Urothelium cell line (cell line): ENCODE data around the gene VIPR2.

Experiments used
- DNase-seq: peaks from one replicate; pipeline ENCODE4 v3.0.0; 2011; ENCODE audit warnings: low spot score, mixed read lengths
- FAIRE-seq: peaks from 2 replicates; lab custom pipeline; 2011; peaks lifted over from hg19 to GRCh38; lab: Jason Lieb, UNC

Gene VIPR2

GRCh38 chr7:159122276-159122675 lies 22.4 kb downstream of the VIPR2 start:
- FAIRE-seq, result no peak
- DNase-seq, result no peak

DNA sequence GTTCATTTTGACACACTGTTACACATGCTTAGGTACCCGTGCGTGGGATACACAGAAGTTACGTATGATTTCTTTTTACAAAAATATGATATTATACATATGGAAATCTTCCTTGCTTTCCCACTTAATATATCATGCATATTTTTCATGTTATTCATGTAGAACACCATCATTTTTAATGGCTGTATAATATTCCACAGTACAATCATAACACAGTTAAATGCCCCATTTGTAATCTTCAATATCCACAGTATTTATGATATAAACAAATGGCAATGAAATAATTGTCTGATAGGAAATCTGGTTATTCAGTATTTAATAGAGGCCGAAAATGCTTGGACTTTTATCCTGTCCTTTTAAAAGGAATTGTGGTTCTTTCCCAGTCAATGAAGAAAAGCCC lies 23.2 kb downstream of the VIPR2 start:
- DNase-seq (no peak), FAIRE-seq (no peak)

GRCh38 chr7:159121068-159121467 lies 23.6 kb downstream of the VIPR2 start:
- DNase-seq (no peak), FAIRE-seq (no peak)

DNA sequence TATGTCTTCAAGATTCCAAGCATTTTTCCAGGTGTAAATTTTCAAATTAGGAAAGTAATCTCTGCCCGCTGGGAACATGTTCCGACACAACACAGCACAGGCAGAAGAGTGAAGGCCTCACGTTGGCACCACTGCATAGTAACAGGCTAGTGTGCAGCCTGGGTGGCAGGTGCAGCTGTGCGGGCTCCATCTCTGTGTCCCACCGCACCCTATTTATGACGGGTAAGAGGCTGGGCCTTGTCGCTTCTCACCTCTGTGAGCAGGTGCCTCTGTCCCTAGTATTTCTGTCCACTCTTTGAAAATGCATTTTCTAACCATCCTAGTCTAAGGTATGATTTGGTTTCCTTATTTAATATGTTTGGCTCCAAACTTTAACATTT lies 24.1 kb downstream of the VIPR2 start:
- no peak for FAIRE-seq

GRCh38 chr7:159119851-159120539 lies 24.7 kb downstream of the VIPR2 start:
- DNase-seq (no peak), FAIRE-seq (no peak)

More for the DNA sequence above, 24.1 kb downstream of the VIPR2 start:
- no peak for DNase-seq

GRCh38 chr7:159119026-159119741 lies 25.5 kb downstream of the VIPR2 start:
- FAIRE-seq, result no peak
- DNase-seq, result no peak

GRCh38 chr7:159118623-159119022 lies 26.0 kb downstream of the VIPR2 start:
- DNase-seq (no peak), FAIRE-seq (no peak)

DNA sequence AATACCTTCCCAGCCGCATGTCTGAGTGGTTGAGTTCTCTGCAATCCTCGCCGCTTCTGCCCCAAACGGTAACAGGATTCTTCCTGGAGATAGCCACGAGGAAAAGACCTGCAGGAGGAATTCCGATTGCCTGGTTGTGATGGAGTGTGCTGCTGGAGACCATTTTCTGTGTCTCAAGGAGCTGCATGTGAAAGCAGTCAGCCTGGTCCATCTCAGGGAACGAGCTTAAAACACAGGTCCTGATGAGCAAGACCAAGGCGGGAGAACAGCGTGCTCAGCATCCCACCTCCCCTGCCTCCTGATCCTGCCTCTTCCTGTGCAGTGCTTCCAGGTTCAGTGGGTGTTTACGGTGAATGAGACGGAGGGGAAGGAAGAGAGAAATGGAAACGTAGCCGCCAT lies 26.5 kb downstream of the VIPR2 start:
- FAIRE-seq (no peak), DNase-seq (no peak)

- DNase-seq (no peak), FAIRE-seq (no peak)
Observed at GRCh38 chr7:159117366-159118196, 27.1 kb downstream of the VIPR2 start.

- FAIRE-seq (no peak), DNase-seq (no peak)
Observed at GRCh38 chr7:159116581-159117339, 27.9 kb downstream of the VIPR2 start.

DNA sequence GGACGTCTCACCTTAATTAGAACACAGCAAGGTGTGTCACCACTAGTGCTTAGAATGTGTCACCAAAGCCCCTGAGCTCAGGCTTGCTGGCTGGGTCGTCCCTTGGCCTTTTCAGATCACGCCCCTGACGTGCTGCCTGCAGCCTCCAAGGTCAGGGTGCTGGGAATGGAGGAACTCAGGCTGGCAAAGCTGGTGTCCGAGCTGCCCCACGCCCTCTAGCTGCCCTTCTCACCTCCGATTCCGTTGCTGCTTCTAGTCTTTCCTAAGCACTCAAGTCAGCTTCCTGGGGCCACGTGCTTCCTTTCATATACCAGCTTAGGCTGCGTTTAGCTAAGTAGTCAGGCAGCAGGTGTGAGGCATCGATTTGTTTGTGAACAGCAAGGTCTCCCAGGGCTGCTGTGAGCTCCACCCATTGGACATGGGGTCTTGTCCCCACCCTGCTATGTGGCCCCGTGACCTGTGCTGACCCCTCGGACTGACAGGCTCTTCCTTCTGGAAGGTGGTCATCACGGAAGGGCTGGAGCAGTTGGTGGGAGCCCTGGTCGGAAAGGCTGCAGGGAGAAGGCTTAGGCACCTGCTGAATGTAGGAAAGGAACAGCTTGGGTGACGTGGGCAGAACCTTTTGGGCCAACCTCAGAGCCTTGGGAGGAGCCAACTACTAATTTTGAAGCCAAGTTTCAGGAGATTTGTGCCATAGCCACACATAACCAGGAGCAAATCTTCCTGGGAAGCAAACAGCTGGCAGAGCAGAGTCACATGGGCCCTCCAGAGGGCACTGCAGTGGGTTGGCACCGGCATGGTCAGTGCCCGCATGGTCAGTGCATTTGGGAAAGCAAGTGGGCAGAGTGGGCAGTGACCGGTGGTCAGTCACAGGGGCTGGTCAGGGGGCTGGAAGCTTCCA lies 28.8 kb downstream of the VIPR2 start:
- no peak for DNase-seq
- FAIRE-seq, result no peak

DNA sequence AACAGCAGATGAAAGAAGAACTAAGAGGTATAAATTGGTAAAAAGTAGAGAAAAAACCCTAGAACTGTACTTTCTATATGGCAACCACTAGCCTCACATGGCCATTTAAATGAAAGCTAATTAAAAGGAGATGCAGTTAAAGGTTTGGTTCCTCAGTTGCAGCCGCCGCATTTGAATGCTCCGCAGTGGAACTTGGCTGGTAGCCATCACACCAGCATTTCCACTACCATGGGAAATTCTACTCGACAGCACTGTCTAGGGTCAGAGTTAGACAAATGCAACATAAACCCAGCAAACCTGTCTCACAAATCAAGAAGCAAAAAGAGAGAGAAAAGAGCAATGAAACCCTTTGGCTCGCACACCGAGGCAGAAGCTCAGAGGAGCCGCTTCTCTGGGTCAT lies 29.7 kb downstream of the VIPR2 start:
- DNase-seq, result no peak

DNA sequence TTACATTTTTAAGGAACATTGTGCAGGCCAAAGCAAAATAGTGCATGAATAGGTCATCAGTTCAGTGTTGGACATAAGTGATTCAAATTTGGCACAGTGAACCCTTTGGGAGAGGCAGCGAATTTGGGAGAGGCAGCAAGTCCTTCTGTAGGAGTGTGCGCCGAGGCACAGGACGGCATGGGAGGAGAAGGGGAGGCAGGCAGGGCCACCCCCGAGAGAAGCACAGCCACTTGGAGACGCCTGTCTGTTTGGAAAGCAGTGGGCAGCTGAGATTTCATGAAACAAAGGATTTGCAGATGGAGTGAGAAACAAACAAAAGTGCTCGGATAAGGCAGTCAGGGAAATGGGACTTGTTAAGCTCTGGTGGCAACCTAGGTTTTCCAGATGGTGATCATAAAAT lies 30.6 kb downstream of the VIPR2 start:
- DNase-seq, result no peak
- FAIRE-seq, result no peak

More for the DNA sequence above, 29.7 kb downstream of the VIPR2 start:
- no peak for FAIRE-seq

DNA sequence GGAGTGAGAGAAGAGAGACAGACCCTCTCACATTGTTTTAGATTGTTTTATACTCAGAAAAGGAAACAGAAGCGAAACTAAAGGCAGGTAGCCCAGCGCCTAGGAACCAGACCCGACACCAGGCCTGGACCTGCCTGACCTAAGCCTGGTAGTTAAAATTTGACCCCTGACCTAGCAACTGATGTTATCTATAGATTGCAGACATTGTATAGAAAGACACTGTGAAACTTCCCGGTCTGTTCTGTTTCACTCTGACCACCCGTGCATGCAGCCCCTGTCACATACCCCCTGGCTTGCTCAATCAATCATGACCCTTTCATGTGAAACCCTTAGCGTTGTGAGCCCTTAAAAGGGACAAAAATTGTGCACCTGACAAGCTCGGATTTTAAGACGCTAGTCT lies 31.6 kb downstream of the VIPR2 start:
- FAIRE-seq, result no peak
- no peak for DNase-seq

DNA sequence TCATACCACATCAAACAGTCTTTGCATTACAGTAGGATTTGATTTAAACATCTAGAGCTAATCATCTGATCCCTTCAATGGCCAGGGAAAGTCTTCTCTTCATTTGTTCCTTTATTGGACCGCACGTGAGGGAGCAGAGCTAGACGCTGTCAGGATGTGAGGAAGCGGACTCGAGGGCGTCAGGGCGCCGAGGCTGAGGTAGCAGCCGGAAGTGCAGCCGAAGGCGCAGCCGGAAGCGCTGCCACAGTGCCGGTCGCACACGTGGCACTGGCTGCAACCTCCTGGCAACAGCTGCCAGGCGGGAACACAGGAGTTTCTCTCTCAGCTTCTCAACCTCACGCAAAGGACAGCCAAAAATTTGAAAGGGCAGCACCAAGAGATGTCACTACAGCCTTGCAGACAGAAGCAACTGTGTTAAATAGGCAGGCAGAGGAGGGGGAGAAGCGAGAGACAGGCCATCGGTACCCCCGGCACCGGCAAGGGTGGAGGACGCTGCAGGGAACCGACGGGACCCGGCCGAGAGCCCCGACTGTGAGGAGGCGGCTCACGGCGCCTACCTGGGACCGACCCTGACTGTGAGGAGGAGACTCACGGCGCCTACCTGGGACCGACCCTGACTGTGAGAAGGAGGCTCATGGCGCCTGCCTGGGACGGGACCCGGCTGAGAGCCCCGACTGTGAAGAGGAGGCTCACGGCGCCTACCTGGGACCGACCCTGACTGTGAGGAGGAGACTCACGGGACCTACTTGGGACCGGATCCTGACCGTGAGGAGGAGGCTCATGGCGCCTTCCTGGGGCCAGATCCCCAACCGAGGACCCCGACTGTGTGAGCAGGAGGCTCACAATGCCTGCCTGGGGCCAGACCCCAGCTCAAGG lies 32.3 kb downstream of the VIPR2 start:
- FAIRE-seq (no peak), DNase-seq (no peak)

DNA sequence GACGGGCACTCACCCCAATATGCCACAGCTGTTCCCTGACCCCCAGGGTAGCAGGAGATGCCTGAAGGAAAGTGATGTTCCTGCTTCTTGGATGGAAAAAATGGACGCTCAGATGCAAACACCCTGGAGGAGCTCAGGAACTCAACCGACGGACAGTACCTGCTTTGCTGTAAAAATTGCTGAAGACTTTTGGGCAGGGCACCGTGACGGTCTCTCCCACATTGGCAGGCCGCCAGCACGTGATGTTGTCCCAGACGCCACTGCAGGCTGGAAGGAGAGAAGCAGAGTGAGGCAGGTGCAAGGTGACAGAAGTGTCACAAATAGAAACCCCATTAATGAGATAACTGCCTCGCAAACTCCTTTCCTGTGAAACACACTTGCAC lies 35.0 kb downstream of the VIPR2 start:
- no peak for FAIRE-seq

GRCh38 chr7:159108941-159109652 lies 35.6 kb downstream of the VIPR2 start:
- FAIRE-seq (no peak), DNase-seq (no peak)

More for the DNA sequence above, 35.0 kb downstream of the VIPR2 start:
- no peak for DNase-seq

DNA sequence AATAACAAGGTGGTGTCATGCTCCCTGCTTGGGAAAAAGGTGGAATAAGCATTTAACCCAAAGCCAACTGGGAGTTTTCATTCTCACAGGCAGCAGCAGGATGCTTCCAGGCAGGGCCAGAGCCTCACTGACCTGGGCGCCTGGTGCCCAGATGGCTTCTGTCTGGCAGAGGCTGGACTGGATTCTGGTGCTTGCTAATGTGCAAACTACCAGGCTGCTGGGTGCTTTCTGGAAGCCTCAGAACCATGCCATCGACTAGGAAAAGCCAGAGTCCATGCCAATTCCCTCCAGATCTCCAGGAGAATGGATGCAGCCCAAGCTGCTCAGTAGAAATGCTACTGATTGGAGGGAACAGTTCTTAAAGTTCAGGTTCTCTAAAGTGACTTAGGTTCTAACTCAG lies 36.2 kb downstream of the VIPR2 start:
- DNase-seq (no peak), FAIRE-seq (no peak)
